Measurements from ENCODE around the gene SHLD2.
"Not testable (repeated sequence)": the region's sequence is repeated elsewhere in the genome, so short reads cannot be mapped to it uniquely, and the experiment has no call there.

GRCh38 chr10:87127048-87127447 lies 32.0 kb downstream of the SHLD2 start:
- not testable (repeated sequence) for TF ChIP-seq CTCF, POLR2A (IDR thresholded peaks at IDR 0.05)

Data from uterus (tissue), 2 donors.